Karpas-422 (cell line): ENCODE measurements around the gene YY1. TPM values are rescaled to one million over a fixed set of nuclear protein-coding genes. Genes with fewer than 3 reads are reported as not detected.

Experiments
- DNase-seq: peaks from one replicate; pipeline ENCODE4 v3.0.0-alpha.2; 2015
- H2AFZ ChIP-seq: fragments of 200-600 bp; sonication (generic); 2 replicates; pipeline ENCODE4 v1.6.1; 2014; ENCODE audit warnings: antibody characterized with exemption, low read length, mixed read lengths
- H3K27ac ChIP-seq: fragments of 200-600 bp; sonication (generic); 2 replicates; pipeline ENCODE4 v1.5.1; 2014; ENCODE audit warnings: mild to moderate bottlenecking, low read length, moderate library complexity
- H3K27me3 ChIP-seq: fragments of 200-600 bp; sonication (generic); 2 replicates; pipeline ENCODE4 v1.6.1; 2014; ENCODE audit warnings: low read length, mixed read lengths
- H3K36me3 ChIP-seq: fragments of 200-600 bp; sonication (generic); 2 replicates; pipeline ENCODE4 v1.6.1; 2014; ENCODE audit warnings: low read length, mixed read lengths; ENCODE audit not compliant: insufficient read depth
- H3K4me1 ChIP-seq: fragments of 200-600 bp; sonication (generic); 2 replicates; pipeline ENCODE4 v1.6.1; 2014; ENCODE audit warnings: mild to moderate bottlenecking, low read length, mixed read lengths
- H3K4me2 ChIP-seq: fragments of 200-600 bp; sonication (generic); 2 replicates; pipeline ENCODE4 v1.6.1; 2014; ENCODE audit warnings: low read length, low read depth, mild to moderate bottlenecking; ENCODE audit not compliant: poor library complexity, severe bottlenecking
- H3K4me3 ChIP-seq: fragments of 200-600 bp; sonication (generic); 2 replicates; pipeline ENCODE4 v1.5.1; 2014; ENCODE audit warnings: mild to moderate bottlenecking, antibody characterized with exemption, low read length, mixed read lengths
- H3K79me2 ChIP-seq: fragments of 200-600 bp; sonication (generic); 2 replicates; pipeline ENCODE4 v1.6.1; 2014; ENCODE audit warnings: mild to moderate bottlenecking, low read length, mixed read lengths
- H3K9ac ChIP-seq: fragments of 200-600 bp; sonication (generic); 2 replicates; pipeline ENCODE4 v1.6.0; 2014; ENCODE audit warnings: low read length
- H3K9me2 ChIP-seq: fragments of 200-600 bp; sonication (generic), shearing (Covaris generic); replicated peaks from 2 replicates; pipeline ENCODE4 v1.6.0; 2014; ENCODE audit warnings: mild to moderate bottlenecking, low read length, moderate library complexity; ENCODE audit not compliant: insufficient read depth
- H3K9me3 ChIP-seq: fragments of 300-700, 200-600 bp; sonication (generic); 2 replicates; pipeline ENCODE4 v1.6.1; 2014; ENCODE audit warnings: low read length, mixed read lengths
- H4K20me1 ChIP-seq: fragments of 200-600 bp; sonication (generic); 2 replicates; pipeline ENCODE4 v1.6.1; 2014; ENCODE audit warnings: mild to moderate bottlenecking, antibody characterized with exemption, low read length, low read depth; ENCODE audit not compliant: insufficient read depth
- total RNA-seq: library from RNA; depleted of rRNA; stranded (reverse); fragments of >200 nt; shearing (Covaris generic); gene quantifications from 2 replicates; pipeline ENCODE4 v1.2.3, GENCODE V29; 2014; ENCODE audit warnings: low replicate concordance

The YY1 gene
- total RNA-seq, 1 experiment from 2014 or later: 115 TPM

GRCh38 chr14:100292301-100292775 lies 53.4 kb downstream of the YY1 start:
- Histone ChIP-seq H2AFZ (no peak overlapping the region), H3K9me2 (no peaks in the 10 kb centered on the region), H3K36me3 (no peaks in the 10 kb centered on the region), H3K9ac (no peak overlapping the region), H3K27ac (no peak overlapping the region), H3K4me1 (peaks cover 97% of the 10 kb centered on the region), H3K4me2 (no peak overlapping the region), H3K27me3 (no peaks in the 10 kb centered on the region), H4K20me1 (peaks cover 15% of the 10 kb centered on the region; the same call in 1 of the 2 replicates), H3K79me2 (0 out of 2 replicates have a peak, but pooled peaks cover 9% of the 10 kb centered on the region), H3K9me3 (no peaks in the 10 kb centered on the region), H3K4me3 (no peak overlapping the region)
- DNase-seq: no peak

- no peak for DNase-seq
- Histone ChIP-seq H3K9me3 (no peaks in the 10 kb centered on the region), H3K4me1 (peaks cover 97% of the 10 kb centered on the region), H3K79me2 (0 out of 2 replicates have a peak, but pooled peaks cover 5% of the 10 kb centered on the region), H2AFZ (no peak overlapping the region), H3K9me2 (no peaks in the 10 kb centered on the region), H3K4me3 (no peak overlapping the region), H4K20me1 (peaks cover 15% of the 10 kb centered on the region; the same call in 1 of the 2 replicates), H3K9ac (peak overlapping the region; percentile 38), H3K27ac (peak overlapping the region; percentile 87), H3K4me2 (peak overlapping the region; percentile 25), H3K36me3 (no peaks in the 10 kb centered on the region), H3K27me3 (no peaks in the 10 kb centered on the region)
These were observed 54.0 kb downstream of the YY1 start for GRCh38 chr14:100292776-100293461.

GRCh38 chr14:100293497-100294212 lies 54.7 kb downstream of the YY1 start:
- Histone ChIP-seq H3K27me3 (no peaks in the 10 kb centered on the region), H3K9me2 (no peaks in the 10 kb centered on the region), H4K20me1 (peaks cover 17% of the 10 kb centered on the region; the same call in 1 of the 2 replicates), H3K9me3 (no peaks in the 10 kb centered on the region), H3K4me2 (peak overlapping the region; percentile 25), H3K27ac (peak overlapping the region; percentile 87), H3K9ac (peak overlapping the region; percentile 38), H3K4me1 (peaks cover 98% of the 10 kb centered on the region), H3K79me2 (0 out of 2 replicates have a peak, but pooled peaks cover 5% of the 10 kb centered on the region), H2AFZ (no peak overlapping the region), H3K4me3 (no peak overlapping the region; the same call in 1 of the 2 replicates), H3K36me3 (no peaks in the 10 kb centered on the region)
- DNase-seq: no peak

- Histone ChIP-seq H3K27me3 (no peaks in the 10 kb centered on the region), H3K9me2 (no peaks in the 10 kb centered on the region), H3K9me3 (no peaks in the 10 kb centered on the region), H3K4me2 (peak overlapping the region; percentile 25), H3K4me3 (no peak overlapping the region; the same call in 1 of the 2 replicates), H3K79me2 (no peaks in the 10 kb centered on the region), H3K27ac (peak overlapping the region; percentile 87), H3K9ac (peak overlapping the region; percentile 54), H3K4me1 (peaks cover 98% of the 10 kb centered on the region), H4K20me1 (peaks cover 19% of the 10 kb centered on the region; the same call in 1 of the 2 replicates), H3K36me3 (no peaks in the 10 kb centered on the region), H2AFZ (no peak overlapping the region)
- peak; percentile 83 for DNase-seq
These were observed 55.4 kb downstream of the YY1 start for GRCh38 chr14:100294213-100294962.

- Histone ChIP-seq H3K79me2 (no peaks in the 10 kb centered on the region), H2AFZ (no peak overlapping the region), H3K9ac (peak overlapping the region; percentile 54), H3K4me2 (no peak overlapping the region), H3K9me2 (no peaks in the 10 kb centered on the region), H4K20me1 (peaks cover 18% of the 10 kb centered on the region; the same call in 1 of the 2 replicates), H3K27me3 (no peaks in the 10 kb centered on the region), H3K9me3 (no peaks in the 10 kb centered on the region), H3K4me1 (peaks cover 93% of the 10 kb centered on the region), H3K36me3 (no peaks in the 10 kb centered on the region), H3K4me3 (no peak overlapping the region), H3K27ac (peak overlapping the region; percentile 87)
- no peak for DNase-seq
These were observed 56.0 kb downstream of the YY1 start for GRCh38 chr14:100294963-100295330.

- Histone ChIP-seq H3K9me2 (no peaks in the 10 kb centered on the region), H3K27me3 (no peaks in the 10 kb centered on the region), H3K9ac (peak overlapping the region; percentile 54; the same call in 1 of the 2 replicates), H2AFZ (no peak overlapping the region), H3K27ac (peak overlapping the region; percentile 87), H3K9me3 (no peaks in the 10 kb centered on the region), H3K4me2 (no peak overlapping the region), H3K4me3 (no peak overlapping the region), H4K20me1 (peaks cover 12% of the 10 kb centered on the region; the same call in 1 of the 2 replicates), H3K79me2 (no peaks in the 10 kb centered on the region), H3K4me1 (peaks cover 87% of the 10 kb centered on the region), H3K36me3 (no peaks in the 10 kb centered on the region)
- DNase-seq: no peak
These were observed 56.6 kb downstream of the YY1 start for GRCh38 chr14:100295376-100296105.

- Histone ChIP-seq H3K9me2 (no peaks in the 10 kb centered on the region), H3K9ac (no peak overlapping the region; the same call in 1 of the 2 replicates), H3K4me2 (no peak overlapping the region), H3K27ac (peak overlapping the region; percentile 87; the same call in 1 of the 2 replicates), H3K27me3 (no peaks in the 10 kb centered on the region), H3K4me1 (peaks cover 80% of the 10 kb centered on the region), H4K20me1 (peaks cover 9% of the 10 kb centered on the region; the same call in 1 of the 2 replicates), H2AFZ (no peak overlapping the region), H3K9me3 (no peaks in the 10 kb centered on the region), H3K79me2 (no peaks in the 10 kb centered on the region), H3K4me3 (no peak overlapping the region), H3K36me3 (no peaks in the 10 kb centered on the region)
- no peak for DNase-seq
These were observed 57.2 kb downstream of the YY1 start for GRCh38 chr14:100296106-100296651.
